H1 (cell line): ENCODE results near the gene NRTN. TPM values are rescaled to one million over a fixed set of nuclear protein-coding genes. Genes with fewer than 3 reads are reported as not detected.
A peak's percentile ranks its signal among the peaks of the same experiment; 100 is the strongest.

Experiments used
- CTCF ChIA-PET: fragments of 300-600 bp; sonication (Branson Sonifier 250); formaldehyde crosslinking; loops from one replicate; lab custom pipeline; 2021; ENCODE audit not compliant: partially characterized antibody; lab: Charles Lee
- POLR2A ChIA-PET: fragments of 300-600 bp; sonication (Branson Sonifier 250); formaldehyde crosslinking; loops from one replicate; lab custom pipeline; 2021; ENCODE audit warnings: inconsistent platforms; ENCODE audit not compliant: partially characterized antibody; lab: Charles Lee
- DNase-seq, 2 experiments: peaks; one replicate each; pipeline versions ENCODE4 v3.0.0 to v3.0.0-alpha.2; 2010 to 2022; ENCODE audit warnings: low spot score in 2 of 2, low read depth in 1 of 2, mixed read lengths in 1 of 2
- FAIRE-seq: peaks from 2 replicates; lab custom pipeline; 2011; peaks lifted over from hg19 to GRCh38; lab: Jason Lieb, UNC
- H2AFZ ChIP-seq: 2 replicates; pipeline ENCODE4 v1.8.1; 2012; ENCODE audit warnings: low read length, inconsistent platforms
- H2AK5ac ChIP-seq: 2 replicates; pipeline ENCODE4 v1.6.1; 2013; ENCODE audit warnings: low read depth, low read length
- H2BK120ac ChIP-seq: replicated peaks from 2 replicates; pipeline ENCODE3; 2013; ENCODE audit warnings: low read depth, low read length, inconsistent platforms
- H2BK12ac ChIP-seq: 2 replicates; pipeline ENCODE4 v1.6.1; 2013; ENCODE audit warnings: low read depth, low read length
- H2BK15ac ChIP-seq: 2 replicates; pipeline ENCODE4 v1.6.1; 2013; ENCODE audit warnings: low read length
- H2BK20ac ChIP-seq: 2 replicates; pipeline ENCODE4 v1.6.1; 2013; ENCODE audit warnings: low read length
- H2BK5ac ChIP-seq: 2 replicates; pipeline ENCODE4 v1.6.1; 2013; ENCODE audit warnings: low read depth, low read length
- H3K14ac ChIP-seq: 2 replicates; pipeline ENCODE4 v1.6.1; 2013; ENCODE audit warnings: inconsistent platforms; ENCODE audit not compliant: insufficient read length
- H3K18ac ChIP-seq: 2 replicates; pipeline ENCODE4 v1.6.1; 2013; ENCODE audit warnings: low read length; ENCODE audit errors: extremely low read depth
- H3K23ac ChIP-seq: 2 replicates; pipeline ENCODE4 v1.6.1; 2013; ENCODE audit warnings: inconsistent platforms; ENCODE audit not compliant: insufficient read length
- H3K23me2 ChIP-seq: 2 replicates; pipeline ENCODE4 v1.6.1; 2013; ENCODE audit warnings: low read depth, low read length
- H3K27ac ChIP-seq: 2 replicates; pipeline ENCODE4 v1.6.1; 2011; ENCODE audit warnings: low read depth, low read length, inconsistent platforms
- H3K27me3 ChIP-seq, 4 experiments: replicated peaks in 1 of 4; 1 replicate in 1 of 4; 2 replicates in 3 of 4; pipeline versions ENCODE4 v1.6.1 to v1.8.1; 2011 to 2013; ENCODE audit warnings: low read length in 3 of 4, mild to moderate bottlenecking in 3 of 4, inconsistent platforms in 2 of 4, mixed read lengths in 2 of 4, moderate library complexity in 1 of 4; ENCODE audit not compliant: control insufficient read depth in 3 of 4, insufficient read depth in 3 of 4; ENCODE audit errors: extremely low read depth in 1 of 4
- H3K36me3 ChIP-seq, 4 experiments: 2 replicates each; pipeline versions ENCODE4 v1.6.1 to v1.8.1; 2011 to 2013; ENCODE audit warnings: mild to moderate bottlenecking in 4 of 4, low read length in 3 of 4, moderate library complexity in 2 of 4, control low read depth in 1 of 4, inconsistent platforms in 1 of 4; ENCODE audit not compliant: insufficient read depth in 4 of 4, control insufficient read depth in 2 of 4
- H3K4ac ChIP-seq: replicated peaks from 2 replicates; pipeline ENCODE3; 2013; ENCODE audit warnings: low read length, low read depth, mixed read lengths, inconsistent platforms; ENCODE audit not compliant: insufficient read length
- H3K4me1 ChIP-seq, 4 experiments: replicated peaks in 1 of 4; 1 replicate in 1 of 4; 2 replicates in 3 of 4; pipeline versions ENCODE4 v1.6.1 to v1.8.1; 2011 to 2013; ENCODE audit warnings: low read length in 3 of 4, inconsistent platforms in 2 of 4, mixed read lengths in 1 of 4; ENCODE audit not compliant: insufficient read depth in 4 of 4, control insufficient read depth in 3 of 4
- H3K4me2 ChIP-seq, 2 experiments: 2 replicates each; pipeline versions ENCODE4 v1.6.1 to v1.8.1; 2011 to 2013; ENCODE audit warnings: low read depth in 2 of 2, low read length in 2 of 2, control low read depth in 1 of 2, inconsistent platforms in 1 of 2, mild to moderate bottlenecking in 1 of 2; ENCODE audit not compliant: insufficient read depth in 1 of 2
- H3K4me3 ChIP-seq, 4 experiments: fragments of 200-600, 300-600 bp in 1 of 4; sonication (generic), shearing (Covaris generic), sonication (Bioruptor Twin) in 1 of 4; 2 replicates each; pipeline versions ENCODE4 v1.5.1 to v1.8.1; 2011 to 2016; ENCODE audit warnings: low read length in 4 of 4, low read depth in 3 of 4, control low read depth in 2 of 4, inconsistent platforms in 2 of 4, mild to moderate bottlenecking in 2 of 4, mixed read lengths in 1 of 4, moderate library complexity in 1 of 4; ENCODE audit not compliant: insufficient read depth in 2 of 4; ENCODE audit errors: extremely low read depth in 1 of 4
- H3K56ac ChIP-seq: replicated peaks from 2 replicates; pipeline ENCODE3; 2013; ENCODE audit warnings: low read depth, mild to moderate bottlenecking, mixed read lengths, low read length, inconsistent platforms; ENCODE audit not compliant: insufficient read length
- H3K79me1 ChIP-seq: 2 replicates; pipeline ENCODE4 v1.6.1; 2013; ENCODE audit warnings: low read depth, low read length, control low read depth
- H3K79me2 ChIP-seq, 2 experiments: 2 replicates each; pipeline versions ENCODE4 v1.6.1 to v1.8.1; 2012 to 2013; ENCODE audit warnings: low read length in 2 of 2, mild to moderate bottlenecking in 2 of 2, inconsistent platforms in 1 of 2; ENCODE audit not compliant: insufficient read depth in 2 of 2, control insufficient read depth in 1 of 2
- H3K9ac ChIP-seq, 4 experiments: replicated peaks in 1 of 4; 1 replicate in 1 of 4; 2 replicates in 3 of 4; pipeline versions ENCODE4 v1.6.1 to v1.8.1; 2011 to 2013; ENCODE audit warnings: low read depth in 3 of 4, low read length in 3 of 4, control low read depth in 2 of 4, mild to moderate bottlenecking in 2 of 4, moderate library complexity in 2 of 4, inconsistent platforms in 1 of 4; ENCODE audit errors: extremely low read depth in 1 of 4
- H3K9me3 ChIP-seq, 2 experiments: 2 replicates each; pipeline versions ENCODE4 v1.6.1 to v1.8.1; 2012 to 2013; ENCODE audit warnings: mild to moderate bottlenecking in 2 of 2, moderate library complexity in 2 of 2, control low read depth in 1 of 2, inconsistent platforms in 1 of 2, low read depth in 1 of 2, low read length in 1 of 2, mixed read lengths in 1 of 2; ENCODE audit not compliant: insufficient read depth in 2 of 2
- H4K20me1 ChIP-seq, 2 experiments: replicated peaks in 1 of 2; 2 replicates each; pipeline versions ENCODE3 to v1.8.1; 2011 to 2013; ENCODE audit warnings: inconsistent platforms in 2 of 2, low read length in 2 of 2, mild to moderate bottlenecking in 1 of 2; ENCODE audit not compliant: insufficient read depth in 2 of 2, control insufficient read depth in 1 of 2
- H4K5ac ChIP-seq: 2 replicates; pipeline ENCODE4 v1.6.1; 2013; ENCODE audit warnings: low read length, low read depth, mixed read lengths, inconsistent platforms; ENCODE audit not compliant: insufficient read length
- H4K8ac ChIP-seq: 2 replicates; pipeline ENCODE4 v1.8.0; 2013; ENCODE audit warnings: mild to moderate bottlenecking, moderate library complexity, low read length, inconsistent platforms; ENCODE audit not compliant: insufficient read depth; ENCODE audit errors: extremely low read depth
- H4K91ac ChIP-seq: replicated peaks from 2 replicates; pipeline ENCODE3; 2013; ENCODE audit warnings: low read length, mixed read lengths, inconsistent platforms; ENCODE audit not compliant: insufficient read length
- WGBS, 2 experiments: shearing (Covaris generic) in 1 of 2; methylation state at CpG; one replicate each; pipeline versions ENCODE4 v1.1.6 to v1.1.7; 2013 to 2015; ENCODE audit warnings: low lambda C conversion rate in 2 of 2, mixed read lengths in 2 of 2, inconsistent platforms in 1 of 2, low coverage in 1 of 2, missing lambda C conversion rate in 1 of 2; ENCODE audit not compliant: insufficient replicate concordance in 2 of 2, insufficient coverage in 1 of 2, insufficient read length in 1 of 2; ENCODE audit errors: extremely low coverage in 1 of 2, missing lambda C conversion rate in 1 of 2; 5-methylcytosine and 5-hydroxymethylcytosine counted together
- polyA plus RNA-seq, 7 experiments: library from polyadenylated mRNA; depleted of rRNA in 3 of 7; stranded (reverse) in 5 of 7; unstranded in 2 of 7; fragments of >200 nt in 5 of 7; fragments of 200-250 nt in 2 of 7; gene quantifications; 1 replicate in 5 of 7; 2 replicates in 1 of 7; 4 replicates in 1 of 7; pipeline versions ENCODE4 v1.2.1 to v1.2.3, GENCODE V29; 2011 to 2013; ENCODE audit warnings: missing spikeins in 2 of 7, mixed read lengths in 2 of 7
- total RNA-seq: library from RNA; stranded (reverse); fragmentation: NEBNext Ultra II Directional; extraction: Animal tissue kit (Norgen Biotek cat#: 25700); gene quantifications from 2 replicates; pipeline ENCODE4 v1.2.1, GENCODE V29; 2021

The NRTN gene
- total and polyA plus RNA-seq, 2 of the 8 experiments (the other 6 are each of a cell fraction or from before 2014, with no cell fraction given): 3.9 to 5.3 TPM

- Histone ChIP-seq H3K27ac (no peak overlapping the region), H2BK20ac (no peak overlapping the region), H4K91ac (no peak overlapping the region), H3K56ac (no peak overlapping the region), H2BK15ac (no peak overlapping the region), H4K8ac (0 out of 2 replicates have a peak overlapping the region, but pooled peaks have one; percentile 25), H3K79me1 (no peaks in the 10 kb centered on the region), H3K18ac (no peak overlapping the region), H3K27me3 (no peaks in the 10 kb centered on the region; a peak in 2 of 7 replicates), H4K5ac (no peak overlapping the region), H3K23me2 (no peaks in the 10 kb centered on the region), H2AFZ (no peak overlapping the region), H2BK120ac (no peak overlapping the region), H2BK5ac (no peak overlapping the region), H2BK12ac (no peak overlapping the region), H3K9ac (no peak overlapping the region), H4K20me1 (peaks cover 0 to 1% of the 10 kb centered on the region in 2 experiments), H3K23ac (no peak overlapping the region), H3K36me3 (no peaks in the 10 kb centered on the region), H3K9me3 (no peaks in the 10 kb centered on the region; a peak in 1 of 4 replicates), H3K4me2 (no peak overlapping the region), H3K4me3 (no peak overlapping the region), H3K14ac (no peak overlapping the region), H3K79me2 (no peaks in the 10 kb centered on the region), H3K4me1 (no peaks in the 10 kb centered on the region), H2AK5ac (no peak overlapping the region), H3K4ac (no peak overlapping the region)
- ChIA-PET POLR2A (interaction anchor here (2.9 to 5.4 kb wide), 3 partner anchors 10 to 85 kb away, joined by 8 to 24 read pairs (median 19); partner anchors contain the start of genes CATSPERD, LONP1, PRR22 and RPL36), CTCF (interaction anchor here (1.5 to 4.7 kb wide), 3 partner anchors 8 to 29 kb away, joined by 9 to 19 read pairs (median 9); partner anchors contain the start of gene NRTN)
- FAIRE-seq (no peak), DNase-seq (no peak)
- WGBS, 2 experiments: 88% methylated on average over 8 of the region's 8 CpGs; no CpG with 5 or more reads in 1 of the 2 experiments
These were observed 29.9 kb upstream of the NRTN start for GRCh38 chr19:5774921-5775320.
